ENCODE results near the gene KCNAB1. TPM values are rescaled to one million over a fixed set of nuclear protein-coding genes. Genes with fewer than 3 reads are reported as not detected.

The KCNAB1 gene
- total RNA-seq, 2 experiments from 2014 or later = 0.09 TPM; not detected in 1

DNA sequence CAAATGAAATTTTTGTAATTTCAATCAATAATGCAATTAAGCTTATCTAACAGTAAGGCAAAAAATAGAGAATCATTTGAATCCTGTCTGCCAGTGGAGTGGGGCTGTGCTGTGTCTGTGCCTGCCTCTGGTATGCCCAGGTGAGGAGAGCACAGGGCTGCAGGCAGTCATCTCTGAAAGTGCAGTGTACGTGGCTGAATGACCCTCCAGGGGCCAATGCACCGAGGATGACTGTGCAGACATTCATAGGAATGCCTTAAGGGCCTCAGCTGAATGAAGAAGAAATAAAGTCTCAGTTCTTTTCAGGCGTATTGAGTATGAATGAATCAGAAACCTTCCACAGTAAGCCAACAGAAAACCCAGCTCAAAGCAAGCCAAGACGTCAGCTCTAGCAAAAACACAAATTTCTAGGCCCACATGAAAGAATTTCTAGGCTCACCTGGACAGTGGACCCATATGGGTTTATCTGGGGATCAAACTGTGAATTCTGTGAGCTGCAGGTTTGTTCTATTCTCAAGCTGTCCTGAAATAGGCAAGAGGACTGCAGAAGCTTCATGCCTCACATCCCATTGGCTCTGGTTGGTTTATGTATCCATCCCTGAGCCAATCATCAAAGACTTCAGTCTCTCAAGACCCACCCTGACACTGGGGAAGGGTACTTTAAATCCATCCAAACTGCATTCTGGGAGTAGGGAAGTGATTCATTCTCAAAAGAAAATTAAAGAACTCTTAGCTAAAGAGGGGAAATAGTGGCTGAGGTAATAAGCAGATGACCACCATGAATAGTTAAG lies 311.2 kb downstream of the KCNAB1 start:
- Mint-ChIP-seq H3K27ac (no peak overlapping the region), H3K4me1 (no peaks in the 10 kb centered on the region), H3K9me3 (no peaks in the 10 kb centered on the region), H3K27me3 (peaks cover 21% of the 10 kb centered on the region), H3K36me3 (no peaks in the 10 kb centered on the region), H3K4me3 (no peak overlapping the region)
- POLR2A ChIA-PET = no interaction called here
- ATAC-seq (ENCODE audit: low read depth) (no peak), DNase-seq (no peak)

DNA sequence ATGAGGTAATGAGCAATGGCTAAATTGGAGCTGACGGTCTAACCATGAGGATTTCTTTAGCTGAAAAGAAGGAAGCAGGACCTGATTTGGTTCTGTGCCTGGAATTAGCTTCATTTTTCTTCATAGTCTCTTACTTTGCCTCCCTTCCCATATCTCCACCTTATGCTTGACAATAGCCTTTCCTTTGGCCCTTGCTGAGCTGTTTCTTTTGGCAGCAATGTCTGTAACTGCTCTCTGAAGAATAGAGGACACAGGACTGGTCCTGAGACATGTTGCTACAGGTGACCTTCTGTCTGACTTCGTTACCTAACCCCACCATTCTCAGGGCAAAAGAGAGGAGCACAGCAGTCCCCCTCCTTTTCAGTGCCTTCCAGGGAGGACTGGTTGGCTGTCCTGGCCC lies 312.2 kb downstream of the KCNAB1 start:
- Mint-ChIP-seq H3K36me3 (no peaks in the 10 kb centered on the region), H3K27ac (no peak overlapping the region), H3K27me3 (peaks cover 22% of the 10 kb centered on the region), H3K4me3 (no peak overlapping the region), H3K4me1 (no peaks in the 10 kb centered on the region), H3K9me3 (no peaks in the 10 kb centered on the region)
- DNase-seq (no peak), ATAC-seq (ENCODE audit: low read depth) (no peak)
- POLR2A ChIA-PET = no interaction called here

DNA sequence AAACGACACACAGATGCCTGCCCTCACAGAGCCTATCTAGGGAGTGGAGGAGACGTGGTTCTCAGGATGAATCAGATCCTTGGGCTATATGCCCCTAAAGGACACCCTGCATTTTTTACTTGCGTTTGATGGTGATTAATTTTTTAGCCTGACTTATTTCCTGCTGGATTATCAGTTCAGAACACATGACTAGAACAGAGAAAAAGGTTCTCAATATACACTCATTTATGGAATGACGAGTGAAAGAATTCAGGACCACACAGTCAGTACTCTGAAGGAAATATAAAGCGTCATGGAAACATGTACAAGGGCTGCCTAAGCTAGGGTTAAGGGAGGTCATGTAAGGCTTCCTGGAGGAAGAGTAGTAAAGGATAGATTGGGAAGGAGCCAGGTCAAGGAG lies 312.8 kb downstream of the KCNAB1 start:
- Mint-ChIP-seq H3K27ac (no peak overlapping the region), H3K27me3 (peaks cover 23% of the 10 kb centered on the region), H3K4me3 (no peak overlapping the region), H3K4me1 (no peaks in the 10 kb centered on the region), H3K36me3 (no peaks in the 10 kb centered on the region), H3K9me3 (no peaks in the 10 kb centered on the region)
- DNase-seq = no peak
- ATAC-seq (ENCODE audit: low read depth) = no peak
- POLR2A ChIA-PET = no interaction called here

DNA sequence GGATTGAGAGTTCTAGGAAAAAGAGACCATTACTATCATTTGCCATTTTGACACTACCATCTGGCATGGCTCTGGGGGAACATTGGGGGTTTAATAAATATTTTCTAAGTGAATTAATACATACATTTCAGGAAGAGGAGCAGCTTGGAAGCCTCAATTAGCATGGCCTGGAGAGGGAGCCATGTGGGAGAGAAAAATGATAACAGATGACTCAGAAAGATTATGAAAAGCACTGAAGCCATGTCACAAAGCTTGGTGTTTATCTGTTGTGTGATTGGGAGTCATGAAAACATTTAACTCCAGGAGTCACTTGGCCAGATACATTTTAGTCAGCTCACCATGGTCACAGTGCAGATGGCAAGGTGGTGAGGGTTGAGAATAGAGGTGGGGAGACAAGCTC lies 313.5 kb downstream of the KCNAB1 start:
- no peak overlapping the region for H3K4me3 Mint-ChIP-seq
- ATAC-seq (ENCODE audit: low read depth) (no peak), DNase-seq (no peak)
- no peaks in the 10 kb centered on the region for H3K4me1 Mint-ChIP-seq
- POLR2A ChIA-PET = no interaction called here
- no peak overlapping the region for H3K27ac Mint-ChIP-seq
- H3K36me3 Mint-ChIP-seq = no peaks in the 10 kb centered on the region
- peaks cover 23% of the 10 kb centered on the region for H3K27me3 Mint-ChIP-seq
- H3K9me3 Mint-ChIP-seq = no peaks in the 10 kb centered on the region

DNA sequence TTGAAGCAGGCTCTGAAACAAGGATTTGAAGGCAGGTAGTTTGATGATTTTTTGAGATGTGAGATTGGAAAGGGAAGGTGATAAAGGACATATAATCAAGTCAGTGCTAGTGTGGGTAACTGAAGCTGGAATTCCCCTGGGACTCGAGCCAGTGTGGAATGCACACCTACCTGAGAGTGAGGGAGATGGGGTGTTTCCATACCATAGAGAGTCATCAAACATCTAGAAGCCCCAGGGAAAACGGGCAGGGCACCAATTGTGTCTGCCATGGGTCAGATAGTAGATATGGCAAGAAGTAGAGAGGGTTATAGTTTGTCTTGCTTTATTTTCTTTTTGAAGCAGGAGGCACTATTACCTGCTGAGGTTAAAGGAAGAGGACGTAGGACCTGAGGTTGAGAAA lies 314.5 kb downstream of the KCNAB1 start:
- no peak for DNase-seq
- H3K4me1 Mint-ChIP-seq = no peaks in the 10 kb centered on the region
- no peak for ATAC-seq (ENCODE audit: low read depth)
- no peak overlapping the region for H3K27ac Mint-ChIP-seq
- H3K36me3 Mint-ChIP-seq = no peaks in the 10 kb centered on the region
- peaks cover 27% of the 10 kb centered on the region for H3K27me3 Mint-ChIP-seq
- H3K4me3 Mint-ChIP-seq = no peak overlapping the region
- POLR2A ChIA-PET = no interaction called here
- H3K9me3 Mint-ChIP-seq = no peaks in the 10 kb centered on the region

DNA sequence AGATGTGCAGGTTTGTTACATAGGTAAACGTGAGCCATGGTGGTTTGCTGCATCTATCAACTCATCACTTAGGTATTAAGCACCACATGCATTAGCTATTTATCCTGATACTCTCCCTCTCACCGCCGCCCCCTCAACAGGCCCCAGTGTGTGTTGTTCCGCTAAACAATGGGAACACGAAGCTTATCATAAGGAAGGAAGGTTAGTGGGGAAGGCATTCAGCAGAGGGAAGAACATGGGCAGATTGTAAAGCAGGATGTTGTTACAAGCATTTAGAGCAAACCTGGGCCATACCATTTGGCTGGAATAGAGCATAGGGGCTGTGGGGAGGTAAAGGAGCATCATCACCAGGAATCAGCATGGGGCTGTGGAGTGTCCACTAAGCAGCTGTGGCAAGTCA lies 322.7 kb downstream of the KCNAB1 start:
- no peak for ATAC-seq (ENCODE audit: low read depth)
- POLR2A ChIA-PET = no interaction called here
- Mint-ChIP-seq H3K36me3 (no peaks in the 10 kb centered on the region), H3K4me1 (no peaks in the 10 kb centered on the region), H3K9me3 (no peaks in the 10 kb centered on the region), H3K27ac (no peak overlapping the region), H3K27me3 (peaks cover 18% of the 10 kb centered on the region), H3K4me3 (no peak overlapping the region)
- DNase-seq = no peak

DNA sequence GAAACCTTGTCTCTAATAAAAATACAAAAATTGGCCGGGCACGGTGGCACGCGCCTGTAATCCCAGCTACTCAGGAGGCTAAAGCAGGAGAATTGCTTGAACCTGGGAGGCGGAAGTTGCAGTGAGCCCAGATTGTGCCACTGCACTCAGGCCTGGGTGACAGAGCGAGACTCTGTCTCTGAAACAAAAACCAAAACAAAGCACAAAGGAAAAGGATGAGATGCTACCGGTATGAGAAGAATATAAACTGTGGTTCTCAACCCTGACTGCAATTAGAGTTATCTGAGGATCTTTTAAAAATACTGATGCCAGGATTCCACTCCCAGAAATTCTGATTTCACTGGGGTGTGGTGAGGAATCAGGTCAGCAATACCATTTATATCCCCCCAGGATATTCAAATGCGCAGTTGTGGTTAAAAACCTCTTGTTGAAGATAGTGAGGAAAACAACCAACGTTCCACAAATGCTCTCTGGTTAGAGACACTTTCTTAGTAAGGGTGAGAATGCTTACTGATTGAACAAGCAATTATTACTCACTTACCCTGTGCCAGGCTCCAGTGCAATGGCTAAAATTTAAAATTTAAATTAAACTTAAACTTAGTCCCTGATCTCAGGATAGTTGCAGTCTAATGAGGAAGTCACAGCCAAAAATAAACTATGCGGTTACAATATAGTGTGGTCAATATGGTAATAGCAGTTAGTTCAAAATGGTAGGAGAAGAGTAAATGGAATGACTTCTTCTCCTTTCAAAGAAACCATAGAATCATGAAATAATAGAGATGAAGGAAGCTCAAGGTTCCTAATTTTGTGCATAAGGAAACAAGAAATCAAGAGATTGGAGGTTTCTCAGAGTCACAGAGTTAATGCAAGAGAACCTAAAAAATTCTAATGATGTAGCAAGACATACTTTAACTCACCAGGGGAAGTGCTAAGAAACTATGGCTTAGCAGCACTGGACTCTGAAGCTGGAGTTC lies 325.0 kb downstream of the KCNAB1 start:
- DNase-seq (no peak), ATAC-seq (ENCODE audit: low read depth) (no peak)
- H3K9me3 Mint-ChIP-seq = no peaks in the 10 kb centered on the region
- H3K27me3 Mint-ChIP-seq = peaks cover 21% of the 10 kb centered on the region
- POLR2A ChIA-PET = no interaction called here
- no peaks in the 10 kb centered on the region for H3K36me3 Mint-ChIP-seq
- H3K4me1 Mint-ChIP-seq = no peaks in the 10 kb centered on the region
- H3K4me3 Mint-ChIP-seq = no peak overlapping the region
- H3K27ac Mint-ChIP-seq = no peak overlapping the region

DNA sequence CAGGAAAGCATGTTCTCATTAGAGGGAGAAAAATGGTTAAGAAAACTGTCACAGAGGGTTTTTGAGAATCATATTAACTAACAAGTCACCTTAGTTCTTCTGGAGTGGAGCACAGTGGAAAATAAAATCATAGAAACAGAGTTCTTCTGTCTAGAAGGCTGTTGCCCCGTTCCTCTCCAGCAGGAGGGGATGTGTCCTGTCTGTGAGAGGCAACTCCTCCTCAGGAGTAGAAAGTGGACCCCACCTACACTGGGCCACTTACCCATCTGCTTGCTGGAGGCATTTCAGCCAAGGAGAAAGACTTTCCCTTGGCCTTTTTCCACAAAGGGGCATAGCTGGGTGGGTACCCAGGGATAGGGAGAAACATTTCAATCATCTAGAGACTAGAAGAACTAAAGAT lies 327.9 kb downstream of the KCNAB1 start:
- no peaks in the 10 kb centered on the region for H3K36me3 Mint-ChIP-seq
- H3K27ac Mint-ChIP-seq = no peak overlapping the region
- no peaks in the 10 kb centered on the region for H3K4me1 Mint-ChIP-seq
- POLR2A ChIA-PET = no interaction called here
- DNase-seq = no peak
- H3K9me3 Mint-ChIP-seq = no peaks in the 10 kb centered on the region
- H3K4me3 Mint-ChIP-seq = no peak overlapping the region
- peaks cover 19% of the 10 kb centered on the region for H3K27me3 Mint-ChIP-seq
- peak; percentile 66 for ATAC-seq (ENCODE audit: low read depth)

DNA sequence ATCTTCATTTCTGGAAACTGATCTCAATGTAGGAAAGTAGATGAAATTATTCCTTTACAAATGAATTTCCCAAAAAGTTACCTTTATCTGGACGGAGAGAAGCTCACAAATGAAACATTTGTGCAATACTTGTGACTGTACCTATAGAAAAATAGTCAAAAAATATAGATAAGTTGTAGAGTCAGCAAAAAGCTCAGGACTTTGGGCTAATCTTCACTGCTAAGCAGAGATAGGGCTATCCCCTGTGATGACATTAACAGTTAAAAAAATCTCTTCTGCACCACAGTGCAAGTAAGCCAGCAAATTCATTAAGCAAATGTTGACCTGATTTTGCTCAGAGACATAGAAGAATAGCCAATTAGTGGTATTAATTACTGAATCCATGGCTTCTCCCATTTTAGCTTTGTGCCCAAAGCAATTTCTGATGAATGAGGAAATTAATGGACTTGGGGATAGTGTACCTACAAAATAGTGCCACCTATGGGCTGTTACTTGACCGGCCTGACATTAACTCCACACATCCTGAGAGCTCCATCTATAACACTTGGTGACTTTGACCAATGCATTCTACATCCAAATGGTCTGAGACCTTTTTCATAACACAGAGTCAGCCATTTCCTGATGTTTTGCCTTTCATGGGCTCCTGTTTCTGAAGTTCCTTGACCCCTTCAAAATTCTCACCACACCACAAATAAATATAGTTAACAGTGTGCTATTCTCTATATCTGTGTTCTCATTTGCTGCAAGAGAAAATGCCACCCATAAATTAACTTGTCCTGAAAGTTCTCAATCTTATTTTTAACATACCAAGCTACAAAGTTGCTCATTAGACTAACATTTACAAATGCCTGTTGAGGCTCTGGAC lies 329.6 kb downstream of the KCNAB1 start:
- peaks cover 18% of the 10 kb centered on the region for H3K27me3 Mint-ChIP-seq
- H3K36me3 Mint-ChIP-seq = no peaks in the 10 kb centered on the region
- ATAC-seq (ENCODE audit: low read depth) (peak; percentile 52), DNase-seq (no peak)
- POLR2A ChIA-PET = no interaction called here
- no peaks in the 10 kb centered on the region for H3K9me3 Mint-ChIP-seq
- H3K27ac Mint-ChIP-seq = no peak overlapping the region
- H3K4me3 Mint-ChIP-seq = no peak overlapping the region
- no peaks in the 10 kb centered on the region for H3K4me1 Mint-ChIP-seq

DNA sequence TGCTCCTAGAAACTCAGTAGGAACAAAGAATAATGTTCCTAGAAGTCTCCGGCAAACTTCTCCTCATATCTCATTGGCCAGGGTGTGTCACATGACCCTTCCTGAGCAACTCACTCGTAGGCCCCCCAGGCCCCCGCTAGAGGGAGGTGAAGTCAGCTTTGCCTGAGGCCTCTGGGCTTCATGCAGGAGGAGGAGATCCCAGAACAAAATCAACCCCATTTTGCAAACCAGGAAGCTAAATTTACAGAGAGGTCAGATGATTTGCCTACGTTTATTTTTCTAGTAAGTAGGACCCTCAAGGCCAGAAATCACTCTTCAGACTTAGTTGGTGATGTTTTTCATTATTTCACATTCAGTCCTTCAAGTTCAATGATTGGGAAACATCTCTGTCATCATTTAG lies 335.5 kb downstream of the KCNAB1 start:
- no peaks in the 10 kb centered on the region for H3K27me3 Mint-ChIP-seq
- H3K4me3 Mint-ChIP-seq = no peak overlapping the region
- H3K27ac Mint-ChIP-seq = no peak overlapping the region
- DNase-seq = no peak
- ATAC-seq (ENCODE audit: low read depth) = no peak
- H3K36me3 Mint-ChIP-seq = no peaks in the 10 kb centered on the region
- H3K9me3 Mint-ChIP-seq = no peaks in the 10 kb centered on the region
- no peaks in the 10 kb centered on the region for H3K4me1 Mint-ChIP-seq
- POLR2A ChIA-PET = no interaction called here

DNA sequence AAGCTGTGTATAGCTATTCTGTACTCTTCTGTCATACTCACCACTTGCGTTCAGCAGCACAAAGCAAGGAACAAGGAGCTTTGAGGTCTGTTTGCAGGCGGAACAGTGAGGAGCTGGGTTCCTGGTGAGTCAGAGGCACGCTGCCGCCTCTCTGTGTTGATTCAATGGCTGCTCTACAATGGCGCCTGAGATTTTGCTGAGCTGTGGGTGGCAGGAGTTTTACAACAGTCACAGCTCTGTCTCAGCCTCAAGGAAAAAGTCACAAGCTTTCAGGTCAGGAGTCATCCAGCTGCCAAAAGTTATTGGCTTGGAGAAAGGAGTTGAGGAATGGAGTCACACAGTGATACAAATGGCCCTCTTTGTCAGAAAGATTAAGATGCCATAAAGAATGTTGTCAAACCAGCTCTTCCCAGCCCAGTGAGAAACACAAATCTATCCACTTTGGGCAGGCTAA lies 336.4 kb downstream of the KCNAB1 start:
- no peak for ATAC-seq (ENCODE audit: low read depth)
- Mint-ChIP-seq H3K4me1 (no peaks in the 10 kb centered on the region), H3K4me3 (no peak overlapping the region), H3K27me3 (no peaks in the 10 kb centered on the region), H3K27ac (no peak overlapping the region), H3K36me3 (no peaks in the 10 kb centered on the region), H3K9me3 (no peaks in the 10 kb centered on the region)
- DNase-seq = no peak
- POLR2A ChIA-PET = no interaction called here

DNA sequence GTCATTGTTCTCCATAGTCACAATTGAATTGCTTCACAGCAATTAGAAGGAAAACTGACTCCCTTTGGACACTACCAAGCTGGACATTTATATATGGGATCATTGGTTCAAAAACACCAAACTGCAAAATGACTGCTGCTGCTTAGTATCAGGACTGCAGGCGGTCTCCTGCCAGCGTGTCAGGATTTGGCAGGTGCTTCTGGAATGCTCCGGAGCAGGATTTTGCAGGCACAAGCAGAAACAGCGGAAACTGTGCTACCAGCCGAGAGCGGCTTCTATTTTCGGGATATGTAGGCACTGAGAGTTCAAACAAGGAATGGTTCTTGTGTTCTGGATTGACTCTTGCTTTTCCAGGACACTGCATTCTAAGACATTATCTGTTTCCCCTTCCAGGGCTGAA lies 339.1 kb downstream of the KCNAB1 start:
- no peaks in the 10 kb centered on the region for H3K9me3 Mint-ChIP-seq
- no peak for DNase-seq
- no peak overlapping the region for H3K4me3 Mint-ChIP-seq
- H3K27ac Mint-ChIP-seq = no peak overlapping the region
- POLR2A ChIA-PET = no interaction called here
- H3K36me3 Mint-ChIP-seq = no peaks in the 10 kb centered on the region
- peaks cover 9% of the 10 kb centered on the region for H3K27me3 Mint-ChIP-seq
- no peaks in the 10 kb centered on the region for H3K4me1 Mint-ChIP-seq
- no peak for ATAC-seq (ENCODE audit: low read depth)

DNA sequence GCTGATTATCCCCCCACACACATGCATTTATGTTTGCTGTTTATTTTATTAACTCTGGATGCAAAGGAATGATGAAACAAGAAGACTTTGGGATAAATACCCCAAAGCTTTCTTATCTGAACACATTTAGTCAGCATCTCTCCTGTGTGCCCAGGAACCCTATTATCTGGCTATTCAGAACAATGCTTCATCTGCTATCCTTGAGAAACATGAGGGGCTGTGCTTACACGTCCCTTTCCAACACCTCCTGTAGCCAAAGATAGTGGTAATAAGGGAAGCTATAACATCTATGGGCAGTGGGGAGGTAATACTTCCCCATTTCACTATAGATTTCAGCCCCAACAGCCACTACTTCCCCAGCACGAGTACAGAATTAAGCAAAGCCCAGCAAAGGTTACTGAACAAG lies 339.8 kb downstream of the KCNAB1 start:
- ATAC-seq (ENCODE audit: low read depth) = no peak
- Mint-ChIP-seq H3K4me3 (no peak overlapping the region), H3K27me3 (peaks cover 9% of the 10 kb centered on the region), H3K27ac (no peak overlapping the region), H3K36me3 (no peaks in the 10 kb centered on the region), H3K4me1 (no peaks in the 10 kb centered on the region), H3K9me3 (no peaks in the 10 kb centered on the region)
- POLR2A ChIA-PET = no interaction called here
- no peak for DNase-seq
